ENCODE data around the gene UMAD1. TPM values are rescaled to one million over a fixed set of nuclear protein-coding genes. Genes with fewer than 3 reads are reported as not detected.
"Not testable (repeated sequence)": the region's sequence is repeated elsewhere in the genome, so short reads cannot be mapped to it uniquely, and the experiment has no call there.

UMAD1 gene
- total RNA-seq, 4 donors from 2014 or later = 1.3 to 32.9 (median 15.3) TPM

DNA sequence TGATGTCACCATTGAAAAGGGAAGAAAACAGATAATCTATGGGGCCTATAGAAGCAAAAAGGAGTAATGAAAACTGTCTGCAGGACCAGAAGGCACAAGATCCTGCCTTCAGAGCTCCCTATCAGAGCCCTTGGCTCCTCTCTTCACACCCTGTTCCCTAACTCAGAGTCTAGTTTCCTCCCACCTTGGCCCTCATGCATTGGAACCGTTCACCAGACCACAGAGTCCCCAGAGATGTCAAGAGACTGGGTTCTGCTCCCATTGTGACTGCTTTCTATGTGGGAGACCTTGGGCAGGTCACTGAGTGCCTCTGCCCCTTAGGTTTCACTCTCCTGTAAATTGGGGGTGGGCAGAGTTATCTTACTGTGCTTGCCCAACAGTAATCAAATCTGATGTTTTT, 158.0 kb downstream of the UMAD1 start:
- Histone ChIP-seq H3K36me3 (no peaks in the 10 kb centered on the region), H3K9me3 (no peaks in the 10 kb centered on the region), H3K4me3 (no peak overlapping the region), H3K27ac (no peak overlapping the region), H3K27me3 (no peaks in the 10 kb centered on the region), H3K4me1 (no peaks in the 10 kb centered on the region)
- no peak for DNase-seq
- TF ChIP-seq, protein P1, sequence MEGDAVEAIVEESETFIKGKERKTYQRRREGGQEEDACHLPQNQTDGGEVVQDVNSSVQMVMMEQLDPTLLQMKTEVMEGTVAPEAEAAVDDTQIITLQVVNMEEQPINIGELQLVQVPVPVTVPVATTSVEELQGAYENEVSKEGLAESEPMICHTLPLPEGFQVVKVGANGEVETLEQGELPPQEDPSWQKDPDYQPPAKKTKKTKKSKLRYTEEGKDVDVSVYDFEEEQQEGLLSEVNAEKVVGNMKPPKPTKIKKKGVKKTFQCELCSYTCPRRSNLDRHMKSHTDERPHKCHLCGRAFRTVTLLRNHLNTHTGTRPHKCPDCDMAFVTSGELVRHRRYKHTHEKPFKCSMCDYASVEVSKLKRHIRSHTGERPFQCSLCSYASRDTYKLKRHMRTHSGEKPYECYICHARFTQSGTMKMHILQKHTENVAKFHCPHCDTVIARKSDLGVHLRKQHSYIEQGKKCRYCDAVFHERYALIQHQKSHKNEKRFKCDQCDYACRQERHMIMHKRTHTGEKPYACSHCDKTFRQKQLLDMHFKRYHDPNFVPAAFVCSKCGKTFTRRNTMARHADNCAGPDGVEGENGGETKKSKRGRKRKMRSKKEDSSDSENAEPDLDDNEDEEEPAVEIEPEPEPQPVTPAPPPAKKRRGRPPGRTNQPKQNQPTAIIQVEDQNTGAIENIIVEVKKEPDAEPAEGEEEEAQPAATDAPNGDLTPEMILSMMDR (IDR thresholded peaks at IDR 0.05) = no peak
- no peak for TF ChIP-seq POLR2A (IDR thresholded peaks at IDR 0.05)
- intact Hi-C loops (cut with DNase I; ENCODE audit: low total_unique reads) = no loop called here

DNA sequence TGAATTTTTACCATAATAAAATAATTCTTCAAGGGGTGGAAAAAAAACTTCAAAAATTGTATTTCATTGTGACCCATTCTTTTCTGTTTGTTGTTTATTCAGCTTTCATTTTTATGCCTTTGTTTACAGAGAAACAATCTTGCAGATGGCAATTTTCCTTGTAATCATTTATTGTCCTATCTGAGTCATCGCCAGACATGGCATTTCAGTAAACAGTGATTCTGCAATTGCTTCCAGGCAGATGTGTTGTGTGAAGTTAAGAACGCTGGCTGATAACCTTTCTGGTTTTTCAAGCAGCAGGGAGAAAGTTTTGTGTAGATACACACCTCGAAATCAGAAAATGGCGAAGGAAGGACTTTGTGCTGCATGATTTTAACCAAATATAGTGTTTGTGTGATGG, 158.6 kb downstream of the UMAD1 start:
- no peaks in the 10 kb centered on the region for H3K9me3 ChIP-seq
- no peak for DNase-seq
- H3K27ac ChIP-seq = no peak overlapping the region
- no peaks in the 10 kb centered on the region for H3K4me1 ChIP-seq
- no peaks in the 10 kb centered on the region for H3K36me3 ChIP-seq
- TF ChIP-seq, protein P1 (IDR thresholded peaks at IDR 0.05) = no peak
- no peak for TF ChIP-seq POLR2A (IDR thresholded peaks at IDR 0.05)
- no peak overlapping the region for H3K4me3 ChIP-seq
- intact Hi-C loops (cut with DNase I; ENCODE audit: low total_unique reads) = no loop called here
- no peaks in the 10 kb centered on the region for H3K27me3 ChIP-seq

DNA sequence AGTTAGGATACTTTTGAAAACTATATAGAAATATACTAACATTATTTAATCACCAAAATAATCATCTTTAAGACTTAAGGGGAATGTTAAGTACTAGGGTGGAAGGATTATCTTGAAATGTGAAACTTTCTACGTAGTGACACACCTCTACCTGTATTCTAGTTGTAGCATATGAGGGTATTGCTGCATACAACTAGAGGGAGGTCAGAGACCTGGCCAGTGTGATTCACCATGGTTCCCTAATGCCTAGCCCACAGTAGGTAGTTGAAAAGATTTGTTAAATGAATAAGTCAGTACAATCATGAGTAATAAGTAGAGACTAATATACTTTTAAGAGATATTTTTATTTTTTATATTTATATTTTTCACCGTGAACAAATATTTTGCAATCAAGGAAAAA, 162.0 kb downstream of the UMAD1 start:
- no peak for DNase-seq
- Histone ChIP-seq H3K27me3 (no peaks in the 10 kb centered on the region), H3K27ac (no peak overlapping the region), H3K36me3 (no peaks in the 10 kb centered on the region), H3K4me3 (no peak overlapping the region), H3K4me1 (no peaks in the 10 kb centered on the region), H3K9me3 (no peaks in the 10 kb centered on the region)
- intact Hi-C loops (cut with DNase I; ENCODE audit: low total_unique reads) = no loop called here
- TF ChIP-seq POLR2A (IDR thresholded peaks at IDR 0.05) = no peak
- TF ChIP-seq, protein P1 (IDR thresholded peaks at IDR 0.05) = no peak

DNA sequence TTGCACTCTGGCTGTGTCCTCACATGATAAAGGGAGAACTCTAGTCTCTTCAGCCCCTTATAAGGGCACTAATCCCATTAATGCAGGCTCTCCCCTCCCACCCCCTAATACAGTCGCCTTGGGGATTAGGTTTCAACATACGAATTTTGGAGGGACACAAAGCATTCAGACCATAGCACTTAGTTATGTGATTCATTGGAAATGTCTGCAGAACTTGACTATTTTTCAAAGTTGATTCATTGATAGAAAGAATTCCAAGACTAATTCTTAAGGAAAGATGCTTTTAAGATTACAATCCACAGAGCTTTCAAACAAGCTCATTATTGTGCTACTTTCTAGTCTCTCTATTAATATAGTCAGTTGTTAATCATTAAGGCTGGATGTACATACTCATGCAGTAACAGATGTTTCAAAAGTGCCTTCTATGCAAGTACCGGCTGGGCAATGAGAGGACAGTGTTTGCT, 163.2 kb downstream of the UMAD1 start:
- Histone ChIP-seq H3K36me3 (no peaks in the 10 kb centered on the region), H3K27me3 (no peaks in the 10 kb centered on the region), H3K27ac (no peak overlapping the region), H3K4me1 (no peaks in the 10 kb centered on the region), H3K4me3 (no peak overlapping the region), H3K9me3 (no peaks in the 10 kb centered on the region)
- TF ChIP-seq POLR2A (IDR thresholded peaks at IDR 0.05) = no peak
- TF ChIP-seq, protein P1 (IDR thresholded peaks at IDR 0.05) = no peak
- intact Hi-C loops (cut with DNase I; ENCODE audit: low total_unique reads) = no loop called here
- no peak for DNase-seq

DNA sequence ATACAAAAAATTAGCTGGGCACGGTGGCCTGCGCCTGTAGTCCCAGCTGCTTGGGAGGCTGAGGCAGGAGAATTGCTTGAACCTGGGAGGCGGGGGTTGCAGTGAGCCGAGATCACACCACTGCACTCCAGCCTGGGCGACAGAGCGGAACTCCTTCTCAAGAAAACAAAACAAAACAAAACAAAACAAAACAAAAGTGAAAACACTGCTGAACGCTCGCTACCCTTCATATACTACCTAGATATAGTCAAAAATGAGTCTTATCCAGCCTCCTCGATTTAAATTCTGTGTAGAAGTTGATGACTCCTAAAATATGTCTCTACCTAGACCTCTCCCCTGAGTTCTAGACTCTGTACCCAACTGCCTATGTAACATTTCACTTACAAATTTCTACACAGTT, 164.3 kb downstream of the UMAD1 start:
- DNase-seq; H3K27ac ChIP-seq; intact Hi-C loops (cut with DNase I; ENCODE audit: low total_unique reads); H3K4me3 ChIP-seq; H3K36me3 ChIP-seq; H3K9me3 ChIP-seq; H3K4me1 ChIP-seq; H3K27me3 ChIP-seq: not testable (repeated sequence)

DNA sequence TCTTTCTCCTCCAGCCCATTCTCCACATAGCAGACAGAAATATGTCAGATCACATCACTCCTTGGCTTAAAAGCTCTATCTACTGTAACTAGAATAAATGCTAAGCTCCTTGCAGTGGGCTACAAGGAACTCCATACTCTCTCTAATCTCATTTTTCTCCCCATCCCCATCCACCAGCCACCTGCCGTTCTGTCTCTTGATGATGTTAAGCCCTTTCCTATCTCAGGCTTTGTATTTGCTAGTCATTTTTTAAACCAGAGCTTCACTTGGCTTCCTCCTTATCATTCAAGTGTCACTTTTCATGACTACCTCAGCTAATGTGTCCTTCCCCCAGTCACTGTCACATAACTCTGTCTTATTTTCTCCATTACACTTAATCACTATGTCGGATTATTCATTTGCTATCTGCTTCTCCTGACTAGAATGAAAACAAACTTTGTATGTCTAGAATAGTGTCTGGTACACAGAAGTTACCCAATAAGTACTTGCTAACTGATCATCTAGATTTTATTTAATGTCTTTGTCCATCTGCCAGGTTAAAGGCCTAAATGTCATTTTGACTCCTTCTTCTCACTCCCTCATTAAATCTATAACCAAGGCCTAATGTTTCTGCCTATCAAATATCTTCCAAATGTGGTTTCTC, 165.1 kb downstream of the UMAD1 start:
- H3K36me3 ChIP-seq = no peaks in the 10 kb centered on the region
- no peaks in the 10 kb centered on the region for H3K9me3 ChIP-seq
- no peaks in the 10 kb centered on the region for H3K27me3 ChIP-seq
- no peak overlapping the region for H3K4me3 ChIP-seq
- TF ChIP-seq POLR2A (IDR thresholded peaks at IDR 0.05) = no peak
- TF ChIP-seq, protein P1 (IDR thresholded peaks at IDR 0.05) = no peak
- no peaks in the 10 kb centered on the region for H3K4me1 ChIP-seq
- DNase-seq = no peak
- H3K27ac ChIP-seq = no peak overlapping the region
- intact Hi-C loops (cut with DNase I; ENCODE audit: low total_unique reads) = no loop called here
